MM.1S (cell line): Measurements from ENCODE around the gene MEP1A.

Experiments
- DNase-seq: peaks from one replicate; pipeline ENCODE4 v3.0.0-alpha.2; 2015
- H2AFZ ChIP-seq: fragments of 300-600 bp; sonication (generic); 2 replicates; pipeline ENCODE4 v1.6.0; 2016; ENCODE audit warnings: antibody characterized with exemption, low read length
- H3F3A ChIP-seq: fragments of 300-600 bp; sonication (generic); 2 replicates; pipeline ENCODE4 v1.6.1; 2016; ENCODE audit warnings: mild to moderate bottlenecking, antibody characterized with exemption, low read length, moderate library complexity, mixed read lengths; ENCODE audit not compliant: insufficient read depth
- H3K27ac ChIP-seq: fragments of 300-600 bp; sonication (generic); 2 replicates; pipeline ENCODE4 v1.5.1; 2016; ENCODE audit warnings: mild to moderate bottlenecking, low read length
- H3K27me3 ChIP-seq: fragments of 300-600 bp; sonication (generic); replicated peaks from 2 replicates; pipeline ENCODE4 v1.6.0; 2016; ENCODE audit warnings: low read length; ENCODE audit not compliant: insufficient read depth
- H3K36me3 ChIP-seq: fragments of 300-600 bp; sonication (generic); replicated peaks from 2 replicates; pipeline ENCODE4 v1.6.1; 2016; ENCODE audit warnings: mild to moderate bottlenecking, low read length, mixed read lengths; ENCODE audit not compliant: insufficient read depth
- H3K4me1 ChIP-seq: fragments of 300-600 bp; sonication (generic); 2 replicates; pipeline ENCODE4 v1.6.1; 2016; ENCODE audit warnings: low read length, mixed read lengths
- H3K4me2 ChIP-seq: fragments of 300-600 bp; sonication (generic); 2 replicates; pipeline ENCODE4 v1.6.0; 2016; ENCODE audit warnings: low read depth, low read length
- H3K4me3 ChIP-seq: fragments of 300-600 bp; sonication (generic); 2 replicates; pipeline ENCODE4 v1.5.1; 2016; ENCODE audit warnings: low read length, mixed read lengths
- H3K79me2 ChIP-seq: fragments of 300-600 bp; sonication (generic); 2 replicates; pipeline ENCODE4 v1.6.1; 2016; ENCODE audit warnings: mixed run types, low read length, mixed read lengths
- H3K9ac ChIP-seq: fragments of 300-600 bp; sonication (generic); 2 replicates; pipeline ENCODE4 v1.6.1; 2016; ENCODE audit warnings: low read length, mixed read lengths
- H3K9me2 ChIP-seq: fragments of 300-600 bp; sonication (generic); replicated peaks from 2 replicates; pipeline ENCODE4 v1.6.1; 2016; ENCODE audit warnings: mild to moderate bottlenecking, low read length, mixed read lengths; ENCODE audit not compliant: insufficient read depth
- H3K9me3 ChIP-seq: fragments of 300-600 bp; sonication (generic); replicated peaks from 2 replicates; pipeline ENCODE4 v1.6.1; 2016; ENCODE audit warnings: mild to moderate bottlenecking, low read length, mixed read lengths; ENCODE audit not compliant: insufficient read depth
- H4K20me1 ChIP-seq: fragments of 300-600 bp; sonication (generic); 2 replicates; pipeline ENCODE4 v1.6.1; 2016; ENCODE audit warnings: mild to moderate bottlenecking, low read length, moderate library complexity, mixed read lengths; ENCODE audit not compliant: insufficient read depth
- EZH2 ChIP-seq: fragments of 300-600 bp; sonication (generic); optimal IDR thresholded peaks from 2 replicates; pipeline ENCODE3; 2017; ENCODE audit warnings: low read depth, mild to moderate bottlenecking, antibody characterized with exemption, low read length, mixed read lengths
- EZH2phosphoT487 ChIP-seq: fragments of 300-600 bp; sonication (generic); IDR thresholded peaks from 2 replicates; pipeline ENCODE4 v1.6.1; 2018; ENCODE audit warnings: antibody characterized with exemption, low read length
- TF ChIP-seq, protein P1 (sequence below): fragments of 300-600 bp; sonication (generic); IDR thresholded peaks from 2 replicates; pipeline ENCODE4 v1.5.1; 2016; ENCODE audit warnings: antibody characterized with exemption, low read length, mixed read lengths

MEP1A gene

DNA sequence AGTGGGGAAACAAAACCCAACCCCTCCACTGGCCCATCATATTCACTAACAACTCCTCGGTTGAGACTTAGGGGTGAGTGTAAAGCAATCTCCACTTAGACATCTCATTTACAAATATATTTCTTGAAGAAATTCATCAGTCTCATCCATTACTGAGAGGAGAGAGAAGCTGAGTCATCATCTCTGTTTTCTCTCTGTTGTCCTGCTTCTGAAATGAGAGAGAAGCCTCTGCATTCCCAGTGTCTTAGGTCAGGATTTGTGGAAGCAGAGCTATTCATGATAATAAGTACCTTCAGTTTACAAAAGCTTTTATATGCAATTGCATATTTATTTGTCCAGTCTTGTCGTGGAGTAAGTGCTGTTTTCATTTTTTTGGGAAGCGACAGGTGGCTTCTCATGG lies 879 bp downstream of the MEP1A start:
- Histone ChIP-seq H3K27me3 (no peaks in the 10 kb centered on the region), H3K4me1 (no peaks in the 10 kb centered on the region), H3K9ac (no peak overlapping the region), H3K79me2 (no peaks in the 10 kb centered on the region), H3K36me3 (no peaks in the 10 kb centered on the region), H2AFZ (no peak overlapping the region), H4K20me1 (no peaks in the 10 kb centered on the region), H3F3A (no peaks in the 10 kb centered on the region), H3K9me3 (no peaks in the 10 kb centered on the region), H3K27ac (no peak overlapping the region), H3K9me2 (no peaks in the 10 kb centered on the region), H3K4me3 (no peak overlapping the region), H3K4me2 (no peak overlapping the region)
- no peak for DNase-seq
- TF ChIP-seq EZH2phosphoT487 (no peak), EZH2 (no peak)
- TF ChIP-seq, protein P1, sequence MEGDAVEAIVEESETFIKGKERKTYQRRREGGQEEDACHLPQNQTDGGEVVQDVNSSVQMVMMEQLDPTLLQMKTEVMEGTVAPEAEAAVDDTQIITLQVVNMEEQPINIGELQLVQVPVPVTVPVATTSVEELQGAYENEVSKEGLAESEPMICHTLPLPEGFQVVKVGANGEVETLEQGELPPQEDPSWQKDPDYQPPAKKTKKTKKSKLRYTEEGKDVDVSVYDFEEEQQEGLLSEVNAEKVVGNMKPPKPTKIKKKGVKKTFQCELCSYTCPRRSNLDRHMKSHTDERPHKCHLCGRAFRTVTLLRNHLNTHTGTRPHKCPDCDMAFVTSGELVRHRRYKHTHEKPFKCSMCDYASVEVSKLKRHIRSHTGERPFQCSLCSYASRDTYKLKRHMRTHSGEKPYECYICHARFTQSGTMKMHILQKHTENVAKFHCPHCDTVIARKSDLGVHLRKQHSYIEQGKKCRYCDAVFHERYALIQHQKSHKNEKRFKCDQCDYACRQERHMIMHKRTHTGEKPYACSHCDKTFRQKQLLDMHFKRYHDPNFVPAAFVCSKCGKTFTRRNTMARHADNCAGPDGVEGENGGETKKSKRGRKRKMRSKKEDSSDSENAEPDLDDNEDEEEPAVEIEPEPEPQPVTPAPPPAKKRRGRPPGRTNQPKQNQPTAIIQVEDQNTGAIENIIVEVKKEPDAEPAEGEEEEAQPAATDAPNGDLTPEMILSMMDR = no peak

DNA sequence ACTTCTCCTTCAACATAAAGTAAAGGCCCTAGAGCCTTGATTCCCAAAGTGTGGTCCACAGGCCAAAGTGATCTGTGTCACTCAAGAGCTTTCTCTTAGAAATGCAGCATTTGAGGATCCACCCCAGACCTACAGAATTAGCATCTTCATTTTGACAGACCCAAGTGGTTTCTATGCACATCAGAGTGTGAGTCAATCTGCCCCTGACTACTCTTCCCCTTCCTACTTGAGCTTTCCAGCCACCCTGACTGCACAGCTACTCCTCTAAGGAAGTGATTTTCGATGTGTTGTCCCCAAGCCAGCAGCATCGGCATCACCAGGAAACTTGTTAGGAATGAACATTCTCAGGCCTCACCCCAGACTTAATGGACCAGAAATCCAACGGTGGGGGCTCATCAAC lies 2.6 kb downstream of the MEP1A start:
- Histone ChIP-seq H3K27ac (no peak overlapping the region), H3K4me3 (no peak overlapping the region), H3K79me2 (no peaks in the 10 kb centered on the region), H3K27me3 (no peaks in the 10 kb centered on the region), H3K9me2 (no peaks in the 10 kb centered on the region), H3F3A (no peaks in the 10 kb centered on the region), H3K36me3 (no peaks in the 10 kb centered on the region), H3K4me2 (no peak overlapping the region), H4K20me1 (no peaks in the 10 kb centered on the region), H3K4me1 (no peaks in the 10 kb centered on the region), H2AFZ (no peak overlapping the region), H3K9me3 (no peaks in the 10 kb centered on the region), H3K9ac (no peak overlapping the region)
- TF ChIP-seq EZH2phosphoT487 = no peak
- TF ChIP-seq, protein P1 = no peak
- no peak for TF ChIP-seq EZH2
- DNase-seq = no peak

DNA sequence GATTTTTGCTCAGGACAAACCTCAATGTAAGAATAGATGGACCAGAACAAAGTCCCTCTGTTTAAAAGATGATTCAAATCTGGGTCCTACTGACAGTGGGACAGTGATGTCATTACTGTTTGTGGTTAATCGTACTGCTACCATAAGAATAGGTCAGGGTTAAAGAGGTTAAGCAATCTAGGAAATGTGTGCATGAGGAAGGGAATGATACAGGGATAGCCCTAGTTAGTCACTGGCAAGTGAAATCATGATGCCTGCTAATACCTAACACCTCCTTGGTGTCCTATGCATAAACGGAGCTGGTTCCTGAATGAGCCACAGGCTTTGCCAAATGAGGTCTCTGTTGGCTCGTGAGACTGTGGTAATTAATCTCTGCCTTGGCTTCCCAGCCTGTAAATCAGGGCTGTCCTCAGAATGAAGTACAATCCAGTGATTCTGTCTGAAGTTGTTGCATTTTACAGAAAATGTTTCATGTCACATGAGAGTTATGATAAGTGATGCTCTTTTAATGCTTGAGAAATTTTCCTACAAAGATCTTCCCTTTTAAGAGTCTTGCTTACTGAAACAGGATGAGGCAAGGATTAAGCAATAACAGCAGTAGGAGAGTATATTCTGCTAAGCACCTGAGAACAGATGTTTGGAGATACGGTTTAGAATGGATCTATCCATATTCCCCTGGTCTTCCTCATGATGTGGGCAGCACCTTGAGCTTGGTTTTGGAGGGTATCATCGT lies 3.8 kb downstream of the MEP1A start:
- no peak overlapping the region for H2AFZ ChIP-seq
- no peaks in the 10 kb centered on the region for H3K36me3 ChIP-seq
- no peak overlapping the region for H3K9ac ChIP-seq
- H3K27ac ChIP-seq = no peak overlapping the region
- H3K79me2 ChIP-seq = no peaks in the 10 kb centered on the region
- no peaks in the 10 kb centered on the region for H3K27me3 ChIP-seq
- no peak overlapping the region for H3K4me3 ChIP-seq
- H3F3A ChIP-seq = no peaks in the 10 kb centered on the region
- no peaks in the 10 kb centered on the region for H3K9me3 ChIP-seq
- TF ChIP-seq EZH2 (no peak), EZH2phosphoT487 (no peak)
- TF ChIP-seq, protein P1 = no peak
- no peaks in the 10 kb centered on the region for H3K9me2 ChIP-seq
- no peak for DNase-seq
- no peaks in the 10 kb centered on the region for H4K20me1 ChIP-seq
- no peaks in the 10 kb centered on the region for H3K4me1 ChIP-seq
- H3K4me2 ChIP-seq = no peak overlapping the region
